ENCODE results near the gene IDUA.

IDUA gene

DNA sequence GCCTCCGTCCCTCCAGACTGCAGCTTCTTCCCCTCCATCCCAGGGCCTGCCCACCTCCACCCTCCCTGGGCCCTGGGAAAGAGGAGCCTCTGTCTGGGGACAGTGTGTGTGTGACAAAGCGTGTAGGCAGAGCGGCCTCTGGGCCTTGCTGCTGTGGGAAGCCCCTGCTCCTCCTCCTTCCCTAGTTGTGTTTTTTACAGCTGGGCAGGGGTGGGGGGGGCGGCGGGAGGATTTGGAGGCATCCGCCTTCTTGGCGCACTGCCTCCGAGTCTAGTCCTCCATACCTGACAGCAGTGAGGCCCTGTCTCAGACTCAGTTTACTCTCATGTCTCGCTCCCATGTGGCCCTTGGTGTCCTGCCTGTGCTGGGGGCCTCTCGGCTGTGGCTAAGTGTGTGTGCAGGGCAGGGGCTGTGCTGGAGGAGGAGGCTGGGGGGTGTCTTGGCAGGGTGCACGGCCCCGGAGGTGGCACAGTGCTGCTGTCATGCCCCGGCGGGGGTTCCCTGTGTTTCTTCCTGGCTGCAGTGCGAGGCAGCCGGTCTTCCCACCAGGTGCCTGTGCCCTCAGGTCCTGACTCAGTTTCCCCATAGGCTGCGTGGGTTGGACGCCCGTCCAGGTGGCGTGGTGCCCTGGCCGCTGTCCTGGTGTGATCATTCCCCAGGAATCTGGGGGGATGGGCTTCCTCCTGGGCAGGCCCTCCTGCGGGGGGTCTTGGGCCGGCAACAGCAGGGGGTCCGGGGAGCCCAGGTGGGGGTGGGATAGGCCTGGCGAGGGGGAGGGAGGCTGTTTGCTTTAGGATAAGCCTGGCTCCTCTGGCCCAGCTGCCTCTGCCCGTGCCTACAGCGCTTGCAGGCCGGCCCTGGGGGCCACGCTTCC lies 31.5 kb downstream of the IDUA start:
- no peak for DNase-seq

DNA sequence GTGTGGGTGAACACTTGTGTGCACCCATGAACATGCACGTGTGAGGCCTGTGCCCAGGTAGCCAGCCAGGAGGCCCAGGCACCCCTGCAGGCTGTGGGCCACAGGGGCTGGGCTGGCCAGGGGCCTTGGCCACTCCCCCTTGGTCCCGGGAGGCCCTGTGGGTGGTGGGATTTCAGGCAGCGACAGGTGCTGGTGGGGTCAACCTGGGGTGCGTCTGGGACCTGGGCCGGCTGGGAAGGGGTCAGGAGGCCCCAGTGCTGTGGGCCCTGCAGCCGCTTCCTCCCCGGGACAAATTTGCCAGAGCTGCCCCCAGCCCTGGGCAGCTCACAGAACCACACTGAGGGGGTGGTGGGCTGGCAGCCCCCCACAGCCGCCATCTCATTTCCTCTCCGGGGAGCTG lies 32.5 kb downstream of the IDUA start:
- DNase-seq, result no peak

- DNase-seq, result no peak
These were observed 33.1 kb downstream of the IDUA start for GRCh38 chr4:1019729-1020470.

- no peak for DNase-seq
These were observed 34.7 kb downstream of the IDUA start for GRCh38 chr4:1021386-1022050.

- no peak for DNase-seq
These were observed 35.4 kb downstream of the IDUA start for GRCh38 chr4:1022051-1022738.

GRCh38 chr4:1022739-1023066 lies 35.9 kb downstream of the IDUA start:
- no peak for DNase-seq

DNA sequence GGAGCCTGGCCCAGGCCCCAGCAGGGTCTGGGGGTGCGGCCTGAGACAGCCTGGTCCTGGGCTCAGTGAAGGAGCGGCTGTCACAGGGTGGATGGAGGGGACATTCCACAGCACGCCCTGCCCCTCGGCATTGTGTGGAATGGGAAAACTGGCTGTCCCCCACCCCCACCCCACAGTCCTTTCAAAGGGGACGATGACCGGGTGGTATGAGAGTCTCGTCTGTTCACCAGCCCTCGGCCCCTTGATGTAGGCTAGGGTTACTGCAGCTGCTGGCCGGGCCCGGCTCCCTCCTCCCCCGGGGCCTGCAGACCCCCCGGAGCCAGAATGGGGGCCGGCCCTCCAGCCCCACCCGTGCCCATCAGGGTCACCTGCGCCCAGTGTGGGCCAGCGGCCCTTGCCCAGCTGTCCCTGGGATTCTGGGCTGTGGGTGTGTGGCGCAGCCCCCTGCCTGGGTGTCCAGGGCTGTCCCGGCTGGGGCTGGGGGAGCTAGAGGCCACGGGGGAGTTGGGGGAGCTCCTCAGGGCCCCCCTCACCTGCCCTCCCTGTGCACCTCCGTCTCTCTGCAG lies 36.3 kb downstream of the IDUA start:
- DNase-seq, result no peak

DNA sequence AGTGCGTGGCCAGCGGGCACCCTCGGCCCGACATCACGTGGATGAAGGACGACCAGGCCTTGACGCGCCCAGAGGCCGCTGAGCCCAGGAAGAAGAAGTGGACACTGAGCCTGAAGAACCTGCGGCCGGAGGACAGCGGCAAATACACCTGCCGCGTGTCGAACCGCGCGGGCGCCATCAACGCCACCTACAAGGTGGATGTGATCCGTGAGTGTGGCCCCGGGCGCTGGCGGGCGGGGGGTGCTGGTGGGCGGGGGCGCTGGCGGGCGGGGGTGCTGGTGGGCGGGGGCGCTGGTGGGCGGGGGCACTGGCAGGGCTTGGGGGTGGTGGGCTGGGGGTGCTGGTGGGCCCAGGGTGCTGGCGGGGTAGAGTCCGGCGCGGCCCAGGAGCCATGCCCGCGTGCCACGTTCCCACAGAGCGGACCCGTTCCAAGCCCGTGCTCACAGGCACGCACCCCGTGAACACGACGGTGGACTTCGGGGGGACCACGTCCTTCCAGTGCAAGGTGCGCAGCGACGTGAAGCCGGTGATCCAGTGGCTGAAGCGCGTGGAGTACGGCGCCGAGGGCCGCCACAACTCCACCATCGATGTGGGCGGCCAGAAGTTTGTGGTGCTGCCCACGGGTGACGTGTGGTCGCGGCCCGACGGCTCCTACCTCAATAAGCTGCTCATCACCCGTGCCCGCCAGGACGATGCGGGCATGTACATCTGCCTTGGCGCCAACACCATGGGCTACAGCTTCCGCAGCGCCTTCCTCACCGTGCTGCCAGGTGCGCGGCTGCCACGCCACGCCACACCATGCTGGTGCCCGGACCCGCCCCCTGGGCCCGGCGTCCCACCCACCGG lies 37.3 kb downstream of the IDUA start:
- DNase-seq, result no peak

GRCh38 chr4:1024882-1025545 lies 38.2 kb downstream of the IDUA start:
- DNase-seq, result no peak

GRCh38 chr4:1026115-1026514 lies 39.3 kb downstream of the IDUA start:
- no peak for DNase-seq

DNA sequence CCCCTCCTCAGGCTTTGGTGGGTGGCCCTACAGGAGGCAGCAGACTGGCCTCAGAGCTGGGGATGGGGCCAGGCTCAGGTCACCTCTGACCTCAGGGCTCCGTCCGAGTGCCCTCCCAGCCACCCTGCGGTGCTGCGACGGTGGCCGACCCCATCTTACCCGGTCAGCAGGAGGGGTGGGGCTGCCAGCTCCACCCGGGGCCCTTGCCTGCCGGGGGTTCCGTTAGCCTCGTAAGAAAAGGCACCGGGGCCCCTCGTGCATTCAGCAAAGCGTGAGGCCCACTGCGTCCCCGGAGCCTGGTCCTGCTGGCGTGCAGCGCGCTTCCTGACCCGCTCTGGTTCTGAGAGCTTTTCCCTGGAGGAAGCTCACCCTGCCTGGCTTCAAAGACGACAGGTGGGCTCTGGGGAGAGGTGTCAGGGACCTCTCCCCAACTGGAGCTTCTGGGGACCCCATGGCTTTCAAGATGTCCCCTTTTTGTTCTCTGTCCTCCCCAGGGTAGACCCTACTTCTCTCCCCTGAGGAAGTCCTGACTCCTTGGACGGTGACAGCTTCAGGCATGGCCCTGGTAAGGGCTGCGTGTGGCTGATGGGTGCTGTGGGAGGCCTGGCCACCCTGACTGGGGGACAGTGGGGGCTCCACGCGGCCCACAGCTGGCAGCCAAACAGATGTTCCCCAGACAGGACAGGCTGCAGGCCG lies 40.5 kb downstream of the IDUA start:
- no peak for DNase-seq

DNA sequence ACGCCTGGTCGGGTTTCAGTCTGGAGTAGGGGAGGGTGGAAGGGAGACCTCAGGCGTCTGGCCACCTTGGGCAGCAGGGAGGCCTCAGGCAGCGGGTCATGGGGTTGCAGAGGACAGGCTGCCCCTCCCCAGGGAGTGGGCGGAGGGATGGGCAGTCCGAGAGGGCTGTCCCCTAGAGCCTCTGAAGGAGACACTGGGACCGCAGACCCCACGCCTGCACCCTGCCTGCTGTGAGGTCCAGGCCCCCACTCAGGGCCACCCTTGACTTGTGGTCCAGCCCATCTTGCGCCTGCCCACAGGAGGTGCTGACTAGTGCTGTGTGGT lies 41.0 kb downstream of the IDUA start:
- no peak for DNase-seq

DNA sequence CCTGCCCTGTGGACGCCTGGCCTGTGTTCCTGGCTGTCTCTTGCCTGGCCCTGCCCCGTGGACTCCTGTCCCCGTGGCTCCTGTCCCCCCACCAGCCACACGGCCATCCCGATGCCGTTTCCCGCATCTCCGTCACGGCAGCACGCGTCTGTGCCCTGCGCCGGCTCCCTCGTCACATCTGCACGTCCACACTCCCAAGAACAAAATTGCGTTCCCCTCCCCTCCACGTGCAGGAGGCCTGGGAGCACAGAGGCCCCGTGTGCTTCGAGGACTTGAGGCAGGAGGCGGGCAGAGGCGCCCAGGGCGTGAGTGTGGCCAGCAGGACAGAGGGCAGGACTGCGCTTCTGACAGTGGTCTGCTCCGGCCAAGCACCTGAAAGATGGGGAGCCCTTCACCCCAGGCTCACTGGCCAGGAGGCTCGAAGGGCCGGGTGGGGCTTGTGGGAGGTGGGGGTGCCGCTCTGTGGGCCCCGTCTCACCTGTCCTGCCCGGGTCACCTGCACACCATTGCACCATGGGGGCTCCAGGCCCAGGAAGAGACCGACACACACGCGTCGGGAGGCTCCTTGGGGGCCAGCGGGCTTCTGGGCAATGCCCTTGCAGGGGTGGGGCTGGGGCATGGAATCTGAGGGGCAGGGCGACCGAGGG lies 41.9 kb downstream of the IDUA start:
- no peak for DNase-seq

- DNase-seq, result no peak
These were observed 42.7 kb downstream of the IDUA start for GRCh38 chr4:1029529-1029928.

GRCh38 chr4:1030031-1030430 lies 43.2 kb downstream of the IDUA start:
- DNase-seq, result no peak

GRCh38 chr4:1030559-1030958 lies 43.7 kb downstream of the IDUA start:
- DNase-seq, result no peak

DNA sequence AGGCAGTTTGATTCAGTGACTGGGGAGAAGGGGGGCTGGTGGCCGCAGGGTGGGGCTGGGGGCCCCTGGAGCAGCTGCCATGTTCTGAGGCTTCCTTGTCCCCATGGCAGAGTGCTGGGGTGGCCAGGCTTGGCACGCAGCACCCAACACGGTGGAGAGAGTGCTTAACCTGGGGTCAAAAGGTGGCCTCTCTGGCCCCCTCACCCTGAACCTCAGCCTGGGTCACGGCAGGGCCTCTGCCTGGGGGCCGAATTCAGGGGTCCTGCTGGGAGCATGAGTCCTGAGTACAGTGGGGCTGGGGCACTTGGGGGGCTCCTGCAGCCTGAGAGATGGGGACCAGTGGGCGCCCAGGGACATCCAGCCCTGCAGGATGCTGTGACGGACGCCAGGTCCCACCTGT lies 44.5 kb downstream of the IDUA start:
- no peak for DNase-seq

DNA sequence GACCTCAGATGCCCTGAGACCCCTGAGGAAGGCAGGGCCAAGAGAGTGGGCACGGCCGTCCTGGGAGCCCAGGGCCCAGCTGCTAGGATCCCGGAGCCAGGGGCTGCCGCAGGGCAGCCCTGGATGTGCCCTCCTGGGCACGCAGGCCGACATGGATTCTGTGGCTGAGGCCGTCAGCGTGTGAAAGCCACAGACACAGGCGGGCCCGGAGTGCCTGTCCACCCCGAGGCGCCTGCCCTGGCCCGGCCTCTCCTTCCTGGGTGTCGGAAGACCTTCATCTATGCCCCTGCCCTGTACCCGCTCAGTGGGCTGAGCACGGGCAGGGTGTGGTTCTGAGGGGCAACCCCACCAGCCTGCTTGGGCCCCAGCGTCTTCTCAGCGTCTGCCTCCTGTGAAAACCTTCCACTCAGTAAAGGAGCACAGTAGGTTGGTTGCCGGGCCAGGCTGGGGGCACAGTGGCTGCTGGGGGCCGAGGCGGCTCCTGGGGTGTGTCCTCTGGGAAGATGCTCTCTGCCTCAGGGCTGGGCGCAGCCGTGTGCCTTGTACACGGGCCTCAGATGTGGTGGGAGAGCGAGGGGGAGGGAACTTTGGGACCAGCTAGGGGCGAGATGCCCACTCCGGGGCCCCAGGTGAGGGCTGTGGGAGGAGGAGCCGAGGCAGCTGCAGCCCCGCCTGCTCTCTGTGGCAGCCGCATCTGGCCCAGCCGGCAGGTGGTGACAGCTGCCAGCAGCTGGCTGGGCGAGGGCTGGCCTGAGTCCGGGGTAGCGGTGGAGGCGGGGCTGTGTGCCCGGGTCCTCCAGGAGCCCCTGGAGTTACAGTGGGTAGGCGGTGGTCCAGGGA lies 45.3 kb downstream of the IDUA start:
- DNase-seq, result no peak

GRCh38 chr4:1032861-1033260 lies 46.0 kb downstream of the IDUA start:
- DNase-seq, result no peak

Data from EL (cell line).